ENCODE data around the gene MEF2D.
A peak's percentile ranks its signal among the peaks of the same experiment; 100 is the strongest.

The MEF2D gene

GRCh38 chr1:156503698-156504437, 3.3 kb upstream of the MEF2D start:
- DNase-seq (ENCODE audit: low read depth) = no peak
- H3K4me3 ChIP-seq (ENCODE audit: low read depth, low read length) = no peak overlapping the region

- peak; percentile 92 for DNase-seq (ENCODE audit: low read depth)
- H3K4me3 ChIP-seq (ENCODE audit: low read depth, low read length) = no peak overlapping the region
These were observed 2.5 kb upstream of the MEF2D start for GRCh38 chr1:156502894-156503697.

- no peak overlapping the region for H3K4me3 ChIP-seq (ENCODE audit: low read depth, low read length)
- DNase-seq (ENCODE audit: low read depth) = no peak
These were observed 1.9 kb upstream of the MEF2D start for GRCh38 chr1:156502391-156502893.

GRCh38 chr1:156500793-156501506, 375 bp upstream of the MEF2D start:
- H3K4me3 ChIP-seq (ENCODE audit: low read depth, low read length) = peak overlapping the region; percentile 99

GRCh38 chr1:156499842-156500542, 583 bp downstream of the MEF2D start:
- no peak for DNase-seq (ENCODE audit: low read depth)
- H3K4me3 ChIP-seq (ENCODE audit: low read depth, low read length) = peak overlapping the region; percentile 99

More at GRCh38 chr1:156500793-156501506, 375 bp upstream of the MEF2D start:
- peak; percentile 95 for DNase-seq (ENCODE audit: low read depth)

- H3K4me3 ChIP-seq (ENCODE audit: low read depth, low read length) = peak overlapping the region; percentile 99
- no peak for DNase-seq (ENCODE audit: low read depth)
These were observed 1.3 kb downstream of the MEF2D start for GRCh38 chr1:156499194-156499841.

- peak overlapping the region; percentile 99 for H3K4me3 ChIP-seq (ENCODE audit: low read depth, low read length)
- DNase-seq (ENCODE audit: low read depth) = no peak
These were observed 2.0 kb downstream of the MEF2D start for GRCh38 chr1:156498432-156499193.

GRCh38 chr1:156497743-156498431, 2.7 kb downstream of the MEF2D start:
- H3K4me3 ChIP-seq (ENCODE audit: low read depth, low read length) = peak overlapping the region; percentile 99
- no peak for DNase-seq (ENCODE audit: low read depth)

GRCh38 chr1:156497078-156497742, 3.4 kb downstream of the MEF2D start:
- H3K4me3 ChIP-seq (ENCODE audit: low read depth, low read length) = no peak overlapping the region
- DNase-seq (ENCODE audit: low read depth) = no peak

- H3K4me3 ChIP-seq (ENCODE audit: low read depth, low read length) = no peak overlapping the region
- DNase-seq (ENCODE audit: low read depth) = no peak
These were observed 4.3 kb downstream of the MEF2D start for GRCh38 chr1:156496211-156496761.

GRCh38 chr1:156495401-156496140, 5.0 kb downstream of the MEF2D start:
- H3K4me3 ChIP-seq (ENCODE audit: low read depth, low read length) = no peak overlapping the region
- DNase-seq (ENCODE audit: low read depth) = no peak

GRCh38 chr1:156494309-156494895, 6.2 kb downstream of the MEF2D start:
- no peak for DNase-seq (ENCODE audit: low read depth)
- no peak overlapping the region for H3K4me3 ChIP-seq (ENCODE audit: low read depth, low read length)

- no peak for DNase-seq (ENCODE audit: low read depth)
- no peak overlapping the region for H3K4me3 ChIP-seq (ENCODE audit: low read depth, low read length)
These were observed 6.8 kb downstream of the MEF2D start for GRCh38 chr1:156493742-156494141.

GRCh38 chr1:156493154-156493631, 7.4 kb downstream of the MEF2D start:
- no peak overlapping the region for H3K4me3 ChIP-seq (ENCODE audit: low read depth, low read length)
- no peak for DNase-seq (ENCODE audit: low read depth)

GRCh38 chr1:156492591-156493080, 7.9 kb downstream of the MEF2D start:
- H3K4me3 ChIP-seq (ENCODE audit: low read depth, low read length) = no peak overlapping the region
- DNase-seq (ENCODE audit: low read depth) = no peak
